GM10266 (cell line): ENCODE data around the gene CXCL5.

ENCODE experiments used
- DNase-seq: peaks from one replicate; pipeline ENCODE4 v3.0.0; 2012; ENCODE audit errors: extremely low spot score
- TF ChIP-seq, protein P1 (sequence below): IDR thresholded peaks from 2 replicates; pipeline ENCODE4 v1.5.1; 2012; ENCODE audit warnings: mild to moderate bottlenecking, low read depth; ENCODE audit not compliant: control insufficient read depth, insufficient read depth; ENCODE audit errors: missing control alignments

The CXCL5 gene

GRCh38 chr4:74031576-74031975 lies 33.1 kb upstream of the CXCL5 start:
- DNase-seq = no peak
- TF ChIP-seq, protein P1, sequence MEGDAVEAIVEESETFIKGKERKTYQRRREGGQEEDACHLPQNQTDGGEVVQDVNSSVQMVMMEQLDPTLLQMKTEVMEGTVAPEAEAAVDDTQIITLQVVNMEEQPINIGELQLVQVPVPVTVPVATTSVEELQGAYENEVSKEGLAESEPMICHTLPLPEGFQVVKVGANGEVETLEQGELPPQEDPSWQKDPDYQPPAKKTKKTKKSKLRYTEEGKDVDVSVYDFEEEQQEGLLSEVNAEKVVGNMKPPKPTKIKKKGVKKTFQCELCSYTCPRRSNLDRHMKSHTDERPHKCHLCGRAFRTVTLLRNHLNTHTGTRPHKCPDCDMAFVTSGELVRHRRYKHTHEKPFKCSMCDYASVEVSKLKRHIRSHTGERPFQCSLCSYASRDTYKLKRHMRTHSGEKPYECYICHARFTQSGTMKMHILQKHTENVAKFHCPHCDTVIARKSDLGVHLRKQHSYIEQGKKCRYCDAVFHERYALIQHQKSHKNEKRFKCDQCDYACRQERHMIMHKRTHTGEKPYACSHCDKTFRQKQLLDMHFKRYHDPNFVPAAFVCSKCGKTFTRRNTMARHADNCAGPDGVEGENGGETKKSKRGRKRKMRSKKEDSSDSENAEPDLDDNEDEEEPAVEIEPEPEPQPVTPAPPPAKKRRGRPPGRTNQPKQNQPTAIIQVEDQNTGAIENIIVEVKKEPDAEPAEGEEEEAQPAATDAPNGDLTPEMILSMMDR = no peak

GRCh38 chr4:74030285-74030684 lies 31.8 kb upstream of the CXCL5 start:
- DNase-seq = no peak
- TF ChIP-seq, protein P1 = no peak

GRCh38 chr4:74028504-74028903 lies 30.0 kb upstream of the CXCL5 start:
- TF ChIP-seq, protein P1 = no peak
- no peak for DNase-seq

- TF ChIP-seq, protein P1 = no peak
- DNase-seq = no peak
Measured at GRCh38 chr4:74023709-74024108, 25.2 kb upstream of the CXCL5 start.

DNA sequence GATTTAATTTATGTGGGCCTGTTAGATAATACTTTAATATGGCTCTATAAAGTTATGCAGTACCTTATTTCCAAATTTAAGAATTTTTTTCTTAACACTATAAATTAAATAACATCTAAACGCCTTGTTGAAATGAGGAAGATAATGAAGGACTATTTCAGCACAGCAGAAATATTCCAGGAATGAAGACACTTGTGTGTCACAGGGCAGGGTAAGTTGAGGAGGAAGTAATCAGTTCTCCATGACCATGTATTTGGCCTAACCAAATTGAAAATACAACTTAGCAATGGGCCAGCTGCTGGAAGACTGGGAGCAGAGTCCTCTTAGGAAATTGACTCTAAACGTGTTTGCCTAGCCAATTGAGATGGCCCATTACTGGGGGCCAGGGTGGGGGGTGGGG lies 23.1 kb upstream of the CXCL5 start:
- TF ChIP-seq, protein P1 = no peak
- no peak for DNase-seq

DNA sequence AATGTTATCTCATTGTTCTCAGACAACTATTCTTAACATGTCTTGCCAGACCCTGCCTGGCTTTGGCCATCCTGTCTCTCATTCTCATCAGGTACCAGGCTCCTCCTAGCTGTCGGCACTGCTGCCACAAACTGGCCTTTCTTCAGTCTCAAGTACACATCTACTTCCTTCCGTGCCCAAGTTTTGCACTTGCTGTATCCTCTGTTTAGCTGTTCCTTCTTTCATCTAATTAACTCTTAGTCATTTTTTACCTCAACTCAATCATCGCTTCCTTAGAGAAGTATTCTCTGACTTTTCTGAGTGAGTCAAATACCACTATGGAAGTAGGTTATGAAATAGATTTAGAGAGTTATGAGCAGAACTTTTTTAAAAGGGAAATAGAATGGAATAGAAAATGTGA lies 20.3 kb upstream of the CXCL5 start:
- TF ChIP-seq, protein P1 = no peak
- DNase-seq = no peak

GRCh38 chr4:74018116-74018515 lies 19.6 kb upstream of the CXCL5 start:
- TF ChIP-seq, protein P1 = no peak

More at GRCh38 chr4:74018116-74018515, 19.6 kb upstream of the CXCL5 start:
- no peak for DNase-seq
